Panc1 (cell line): ENCODE data around the gene CLHC1. TPM values are rescaled to one million over a fixed set of nuclear protein-coding genes. Genes with fewer than 3 reads are reported as not detected.
A peak's percentile ranks its signal among the peaks of the same experiment; 100 is the strongest.
"Not testable (repeated sequence)": the region's sequence is repeated elsewhere in the genome, so short reads cannot be mapped to it uniquely, and the experiment has no call there.

Experiments used
- ATAC-seq: fragments of 200-7000 bp; cut with Tn5 transposase; 2 replicates; pipeline ENCODE4 v1.9.1; 2020; ENCODE audit warnings: mild to moderate bottlenecking, moderate library complexity
- Bru-seq: library from RNA; stranded (reverse); fragments of 400-500 nt; gene quantifications from one replicate; lab custom pipeline; 2021; lab: Mats Ljungman, UMichigan
- BruChase-seq, 2 experiments: library from RNA; stranded (reverse); fragments of 400-500 nt; gene quantifications; one replicate each; lab custom pipeline; 2021; lab: Mats Ljungman, UMichigan
- BruUV-seq: library from RNA; stranded (reverse); fragments of 400-500 nt; replicated peaks from 2 replicates; lab custom pipeline; 2021; lab: Mats Ljungman, UMichigan
- CTCF ChIA-PET: fragments of 300-600 bp; sonication (Branson Sonifier 250); formaldehyde crosslinking; loops from one replicate; lab custom pipeline; 2022; ENCODE audit warnings: antibody characterized with exemption; lab: Charles Lee
- POLR2A ChIA-PET: fragments of 300-600 bp; sonication (Branson Sonifier 250); formaldehyde crosslinking; loops from one replicate; lab custom pipeline; 2022; ENCODE audit warnings: antibody characterized with exemption; lab: Charles Lee
- DNase-seq: peaks from one replicate; pipeline ENCODE4 v3.0.0-alpha.2; 2010; ENCODE audit warnings: low read depth, low spot score
- H3K27ac ChIP-seq: 2 replicates; pipeline ENCODE4 v1.5.1; 2011; ENCODE audit warnings: mild to moderate bottlenecking, low read length, inconsistent platforms
- H3K27me3 ChIP-seq: fragments of 200-500 bp; sonication (Bioruptor generic); 2 replicates; pipeline ENCODE4 v1.6.0; 2014; ENCODE audit warnings: low read length, inconsistent platforms; ENCODE audit not compliant: control insufficient read depth, insufficient read depth
- H3K36me3 ChIP-seq: fragments of 200-500 bp; sonication (Bioruptor generic); 2 replicates; pipeline ENCODE4 v1.5.1; 2014; ENCODE audit warnings: inconsistent platforms, mild to moderate bottlenecking, low read length, moderate library complexity; ENCODE audit not compliant: control insufficient read depth, insufficient read depth
- H3K4me1 ChIP-seq: 2 replicates; pipeline ENCODE4 v1.5.1; 2011; ENCODE audit warnings: inconsistent platforms, mild to moderate bottlenecking, low read length, moderate library complexity; ENCODE audit not compliant: control insufficient read depth, insufficient read depth
- H3K4me3 ChIP-seq, 2 experiments: 2 replicates each; pipeline ENCODE4 v1.5.1; 2011 to 2012; ENCODE audit warnings: low read depth in 2 of 2, low read length in 2 of 2, mild to moderate bottlenecking in 2 of 2, inconsistent platforms in 1 of 2, moderate library complexity in 1 of 2
- H3K9me3 ChIP-seq: fragments of 200-500 bp; sonication (Bioruptor generic); 2 replicates; pipeline ENCODE4 v1.5.1; 2014; ENCODE audit warnings: low read depth, mild to moderate bottlenecking, inconsistent platforms, low read length, moderate library complexity; ENCODE audit not compliant: control insufficient read depth, insufficient read depth
- POLR2AphosphoS5 ChIP-seq: IDR thresholded peaks from 2 replicates; pipeline ENCODE4 v1.6.1; 2012; ENCODE audit warnings: mild to moderate bottlenecking, low read depth, low read length, moderate library complexity
- REST ChIP-seq, 2 experiments: IDR thresholded peaks; 2 replicates each; pipeline ENCODE4 v1.6.1; 2011 to 2012; ENCODE audit warnings: low read depth in 2 of 2, control low read depth in 1 of 2, low read length in 1 of 2, mild to moderate bottlenecking in 1 of 2, moderate library complexity in 1 of 2; ENCODE audit not compliant: insufficient read depth in 1 of 2
- SIN3A ChIP-seq: IDR thresholded peaks from 2 replicates; pipeline ENCODE4 v1.6.1; 2012; ENCODE audit warnings: low read depth, mild to moderate bottlenecking, low read length, moderate library complexity, borderline replicate concordance; ENCODE audit not compliant: insufficient read depth
- TCF7L2 ChIP-seq: IDR thresholded peaks from 2 replicates; pipeline ENCODE4 v1.6.1; 2011; ENCODE audit warnings: mild to moderate bottlenecking, low read depth, low read length, inconsistent platforms
- in situ Hi-C: cut with HindIII; loops from 2 replicates; pipeline ENCODE4 v1.10.0; 2016; ENCODE audit warnings: low sequenced_read_pairs, low pct_unique_long_range_greater_than_20kb
- intact Hi-C: fragments of 100-400 bp; cut with micrococcal nuclease; formaldehyde crosslinking; loops from one replicate; pipeline ENCODE4 v1.10.0; 2022; ENCODE audit not compliant: unreplicated experiment
- long read RNA-seq: library from polyadenylated mRNA; unstranded; transcript quantifications from one replicate; pipeline ENCODE4 v2.0.0, GENCODE V29; 2021; ENCODE audit not compliant: unreplicated experiment
- polyA plus RNA-seq: library from polyadenylated mRNA; unstranded; fragments of >200 nt; gene quantifications from one replicate; pipeline ENCODE4 v1.2.1, GENCODE V29; 2012; ENCODE audit warnings: missing spikeins; ENCODE audit not compliant: insufficient read length
- total RNA-seq: library from RNA; stranded (reverse); gene quantifications from one replicate; pipeline ENCODE4 v1.2.1, GENCODE V29; 2021; ENCODE audit not compliant: unreplicated experiment
- TF ChIP-seq, protein P1 (sequence below): fragments of 450-650 bp; IDR thresholded peaks from 2 replicates; pipeline ENCODE4 v1.5.1; 2017; ENCODE audit warnings: mild to moderate bottlenecking

The CLHC1 gene
- total RNA-seq (3.6 TPM), Bru-seq, nascent RNA (percentile 57 among the genes with signal in this experiment), BruChase-seq, experiment 1, labeled RNA remaining after a 2-hour chase (percentile 64 among the genes with signal in this experiment), BruChase-seq, experiment 2, labeled RNA remaining after a 6-hour chase (percentile 63 among the genes with signal in this experiment)
- polyA plus RNA-seq, result 1.5 TPM
- long read RNA-seq, partial matches to known transcripts, result 0 of 4 reads
- long read RNA-seq, other reads (novel, unspliced or antisense), result 4 of 4 reads

DNA sequence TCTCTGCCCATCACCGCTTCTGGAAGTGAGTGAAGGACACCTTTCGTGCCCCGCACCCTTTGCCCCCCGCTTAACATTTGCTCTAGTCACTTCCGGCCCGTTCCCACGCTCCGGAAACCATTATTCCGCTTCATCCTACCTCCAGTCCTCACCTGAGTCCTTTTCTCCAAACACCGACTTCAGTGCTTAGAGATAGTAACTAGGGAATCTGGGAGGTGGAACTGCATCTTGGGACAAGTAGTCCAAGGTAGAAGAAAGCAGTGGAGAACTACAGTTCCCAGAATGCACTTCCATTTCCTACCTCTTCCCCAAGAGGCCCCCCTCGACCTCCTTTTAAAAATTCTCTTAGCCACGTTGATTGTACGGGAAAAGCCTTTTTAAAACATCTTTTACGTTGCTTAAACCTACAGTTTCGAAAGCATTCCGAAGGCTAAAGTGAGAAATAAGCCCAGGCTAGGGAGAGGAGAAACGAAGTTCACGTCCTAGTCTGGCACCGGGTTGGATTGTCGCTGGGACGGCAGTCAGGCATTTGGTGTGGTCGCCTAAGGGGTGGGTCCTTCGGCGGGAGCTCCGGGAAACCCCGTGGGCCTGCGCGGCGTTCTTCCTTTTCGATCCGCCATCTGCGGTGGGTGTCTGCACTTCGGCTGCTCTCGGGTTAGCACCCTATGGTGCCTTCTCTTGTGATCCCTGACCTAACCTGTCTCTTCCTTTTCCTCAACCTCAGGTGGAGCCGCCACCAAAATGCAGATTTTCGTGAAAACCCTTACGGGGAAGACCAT is at the start of gene CLHC1, which contains the start of gene RPS27A:
Gene CLHC1 (minus strand): TSS at position 210 of the 779 bp plus-strand sequence. CDS start 9,882 bp downstream, outside the sequence.
Gene RPS27A (plus strand): TSS at position 605 of the 779 bp plus-strand sequence. CDS start 137 bp downstream, at position 742.
- ATAC-seq, result peak; percentile 97
- CTCF ChIA-PET, result no interaction called here

DNA sequence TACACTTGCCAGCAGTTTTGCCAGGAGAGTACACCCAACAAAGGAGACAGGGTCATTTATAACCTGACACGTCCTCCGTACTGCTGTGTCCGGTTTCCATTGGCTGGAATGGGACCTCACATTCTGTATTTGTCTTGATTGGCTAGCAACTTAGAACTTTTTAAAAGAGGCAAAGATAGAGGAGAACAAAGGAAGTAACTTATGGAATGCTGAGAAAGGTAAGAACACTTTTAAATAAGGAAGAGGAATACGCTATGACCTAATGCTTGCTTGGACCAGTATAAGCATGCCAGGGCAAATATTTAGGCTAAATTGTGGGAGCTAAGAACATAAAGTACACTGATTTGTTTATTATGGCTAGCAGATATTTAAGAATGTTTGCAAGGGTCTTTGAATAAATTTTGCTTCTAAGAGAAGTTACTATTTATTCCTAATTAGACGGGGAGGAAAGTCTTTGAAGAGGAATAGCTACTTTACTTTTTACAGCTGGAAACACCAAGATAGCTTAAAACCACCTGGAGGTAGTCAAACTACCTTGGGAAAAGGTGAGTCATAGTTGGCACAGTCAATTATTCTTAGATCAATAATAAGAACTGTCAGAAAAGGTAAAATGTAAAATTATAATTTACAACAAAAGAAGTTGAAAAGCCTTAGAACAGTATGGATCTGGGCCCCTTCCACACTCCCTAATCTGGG is 48.9 kb upstream of the CLHC1 start:
- POLR2A ChIA-PET, result interaction anchor here (0.7 kb wide), 1 partner anchor 13 kb away, joined by 3 read pairs; no protein-coding TSS in a partner anchor
- H3K9me3 ChIP-seq, H3K36me3 ChIP-seq, H3K4me3 ChIP-seq, DNase-seq, in situ Hi-C loops, intact Hi-C loops, BruUV-seq, H3K4me1 ChIP-seq, ATAC-seq, H3K27me3 ChIP-seq, CTCF ChIA-PET: not testable (repeated sequence)
- H3K27ac ChIP-seq, result peak overlapping the region; percentile 97

More for the DNA sequence above, at the start of gene CLHC1, which contains the start of gene RPS27A:
- DNase-seq, result peak; percentile 92
- intact Hi-C loops (no loop called here), in situ Hi-C loops (no loop called here)
- H3K27ac ChIP-seq, result peak within 1 kb of the TSS; percentile 100
- no peaks in the 10 kb centered on the region for H3K27me3 ChIP-seq
- POLR2A ChIA-PET, result no interaction called here
- BruUV-seq, result no TSS peak
- peak; percentile 80; the same call in 1 of the 2 replicates for TF ChIP-seq SIN3A
- TF ChIP-seq TCF7L2, result no peak
- TF ChIP-seq REST (IDR thresholded peaks at IDR 0.05; ENCODE audit: insufficient read depth in 1 of 2, low read depth in 2 of 2, low read length in 1 of 2), result no peak; a peak in 1 of 4 replicates
- peak; percentile 98 for TF ChIP-seq POLR2AphosphoS5
- TF ChIP-seq, protein P1, sequence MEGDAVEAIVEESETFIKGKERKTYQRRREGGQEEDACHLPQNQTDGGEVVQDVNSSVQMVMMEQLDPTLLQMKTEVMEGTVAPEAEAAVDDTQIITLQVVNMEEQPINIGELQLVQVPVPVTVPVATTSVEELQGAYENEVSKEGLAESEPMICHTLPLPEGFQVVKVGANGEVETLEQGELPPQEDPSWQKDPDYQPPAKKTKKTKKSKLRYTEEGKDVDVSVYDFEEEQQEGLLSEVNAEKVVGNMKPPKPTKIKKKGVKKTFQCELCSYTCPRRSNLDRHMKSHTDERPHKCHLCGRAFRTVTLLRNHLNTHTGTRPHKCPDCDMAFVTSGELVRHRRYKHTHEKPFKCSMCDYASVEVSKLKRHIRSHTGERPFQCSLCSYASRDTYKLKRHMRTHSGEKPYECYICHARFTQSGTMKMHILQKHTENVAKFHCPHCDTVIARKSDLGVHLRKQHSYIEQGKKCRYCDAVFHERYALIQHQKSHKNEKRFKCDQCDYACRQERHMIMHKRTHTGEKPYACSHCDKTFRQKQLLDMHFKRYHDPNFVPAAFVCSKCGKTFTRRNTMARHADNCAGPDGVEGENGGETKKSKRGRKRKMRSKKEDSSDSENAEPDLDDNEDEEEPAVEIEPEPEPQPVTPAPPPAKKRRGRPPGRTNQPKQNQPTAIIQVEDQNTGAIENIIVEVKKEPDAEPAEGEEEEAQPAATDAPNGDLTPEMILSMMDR, result no peak
- no peaks in the 10 kb centered on the region for H3K9me3 ChIP-seq
- peak within 1 kb of the TSS; percentile 78 to 99 for H3K4me3 ChIP-seq
- H3K36me3 ChIP-seq, result peaks cover 38% of the 10 kb centered on the region
- peaks cover 27% of the 10 kb centered on the region for H3K4me1 ChIP-seq

DNA sequence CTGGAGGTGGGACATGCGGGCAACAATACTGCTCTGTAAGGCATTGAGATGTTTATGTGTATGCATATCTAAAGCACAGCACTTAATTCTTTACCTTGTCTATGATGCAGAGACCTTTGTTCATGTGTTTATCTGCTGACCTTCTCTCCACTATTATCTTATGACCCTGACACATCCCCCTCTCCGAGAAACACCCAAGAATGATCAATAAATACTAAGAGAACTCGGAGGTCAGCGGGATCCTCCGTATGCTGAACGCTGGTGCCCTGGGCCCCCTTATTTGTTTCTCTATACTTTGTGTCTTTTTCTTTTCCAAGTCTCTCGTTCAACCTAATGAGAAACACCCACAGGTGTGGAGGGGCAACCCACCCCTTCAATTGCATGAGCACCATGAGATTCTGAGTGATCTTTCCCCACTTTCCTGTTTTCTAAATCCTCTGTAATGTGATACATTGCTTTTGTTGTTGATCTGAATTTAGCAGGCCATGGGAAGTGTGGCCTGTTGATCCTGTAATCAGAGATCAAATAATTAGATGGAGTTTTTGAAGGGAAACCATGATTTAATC is 47.8 kb upstream of the CLHC1 start:
- ATAC-seq, POLR2A ChIA-PET, BruUV-seq, H3K27ac ChIP-seq, H3K9me3 ChIP-seq, intact Hi-C loops, CTCF ChIA-PET, H3K4me3 ChIP-seq, H3K36me3 ChIP-seq, in situ Hi-C loops, H3K27me3 ChIP-seq, DNase-seq, H3K4me1 ChIP-seq: not testable (repeated sequence)

DNA sequence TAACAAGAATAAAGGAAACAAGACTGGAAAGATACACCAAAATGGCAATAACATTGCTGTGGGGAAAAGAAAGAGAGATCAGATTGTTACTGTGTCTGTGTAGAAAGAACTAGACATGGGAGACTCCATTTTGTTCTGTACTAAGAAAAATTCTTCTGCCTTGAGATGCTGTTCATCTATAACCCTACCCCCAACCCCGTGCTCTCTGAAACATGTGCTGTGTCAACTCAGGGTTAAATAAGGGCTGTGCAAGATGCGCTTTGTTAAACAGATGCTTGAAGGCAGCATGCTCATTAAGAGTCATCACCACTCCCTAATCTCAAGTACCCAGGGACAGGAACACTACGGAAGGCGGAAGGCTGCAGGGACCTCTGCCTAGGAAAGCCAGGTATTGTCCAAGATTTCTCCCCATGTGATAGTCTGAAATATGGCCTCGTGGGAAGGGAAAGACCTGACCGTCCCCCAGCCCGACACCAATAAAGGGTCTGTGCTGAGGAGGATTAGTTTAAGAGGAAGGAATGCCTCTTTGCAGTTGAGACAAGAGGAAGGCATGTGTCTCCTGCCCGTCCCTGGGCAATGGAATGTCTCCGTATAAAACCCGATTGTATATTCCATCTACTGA is 47.2 kb upstream of the CLHC1 start:
- intact Hi-C loops, H3K27ac ChIP-seq, H3K27me3 ChIP-seq, DNase-seq, H3K4me3 ChIP-seq, H3K36me3 ChIP-seq, H3K9me3 ChIP-seq, CTCF ChIA-PET, in situ Hi-C loops, BruUV-seq, POLR2A ChIA-PET, H3K4me1 ChIP-seq, ATAC-seq: not testable (repeated sequence)
